Caco-2 (cell line): ENCODE measurements around the gene C19orf44. TPM values are rescaled to one million over a fixed set of nuclear protein-coding genes. Genes with fewer than 3 reads are reported as not detected.
A peak's percentile ranks its signal among the peaks of the same experiment; 100 is the strongest.

Experiments
- BruUV-seq: library from RNA; stranded (reverse); fragments of 400-500 nt; replicated peaks from 2 replicates; lab custom pipeline; 2021; lab: Mats Ljungman, UMichigan
- CTCF ChIA-PET: fragments of 300-600 bp; sonication (Branson Sonifier 250); formaldehyde crosslinking; loops from one replicate; lab custom pipeline; 2022; ENCODE audit warnings: antibody characterized with exemption; lab: Charles Lee
- POLR2A ChIA-PET: fragments of 300-600 bp; sonication (Branson Sonifier 250); formaldehyde crosslinking; loops from one replicate; lab custom pipeline; 2022; ENCODE audit warnings: antibody characterized with exemption; lab: Charles Lee
- DNase-seq, 2 experiments: peaks; one replicate each; pipeline versions ENCODE4 v3.0.0 to v3.0.0-alpha.2; 2020 to 2022
- H3K27me3 ChIP-seq: replicated peaks from 2 replicates; pipeline ENCODE4 v1.6.0; 2011; ENCODE audit warnings: low read length; ENCODE audit not compliant: control insufficient read depth, insufficient read depth
- H3K36me3 ChIP-seq: 2 replicates; pipeline ENCODE4 v1.5.1; 2011; ENCODE audit warnings: low read length; ENCODE audit not compliant: control insufficient read depth, insufficient read depth
- H3K4me1 ChIP-seq: fragments of 250-450 bp; sonication (Bioruptor Pico); 2 replicates; pipeline ENCODE4 v1.5.1; 2020; ENCODE audit warnings: mild to moderate bottlenecking
- H3K4me3 ChIP-seq: 2 replicates; pipeline ENCODE4 v1.5.1; 2011; ENCODE audit warnings: low read depth, mild to moderate bottlenecking, control low read depth, low read length
- H3K9me3 ChIP-seq: fragments of 250-450 bp; sonication (Bioruptor Pico); 2 replicates; pipeline ENCODE4 v1.5.1; 2020; ENCODE audit warnings: mild to moderate bottlenecking, moderate library complexity
- H3K27ac Mint-ChIP-seq: one replicate; pipeline ENCODE4 v1.8.0; 2022; ENCODE audit warnings: mixed read lengths; ENCODE audit not compliant: unreplicated experiment
- H3K27me3 Mint-ChIP-seq: one replicate; pipeline ENCODE4 v1.8.0; 2022; ENCODE audit warnings: mixed read lengths; ENCODE audit not compliant: insufficient read depth, unreplicated experiment
- H3K36me3 Mint-ChIP-seq: one replicate; pipeline ENCODE4 v1.8.0; 2022; ENCODE audit warnings: mild to moderate bottlenecking, mixed read lengths; ENCODE audit not compliant: insufficient read depth, unreplicated experiment
- H3K4me1 Mint-ChIP-seq: one replicate; pipeline ENCODE4 v1.8.0; 2022; ENCODE audit warnings: low read depth, mixed read lengths; ENCODE audit not compliant: unreplicated experiment
- H3K4me3 Mint-ChIP-seq: one replicate; pipeline ENCODE4 v1.8.0; 2022; ENCODE audit warnings: mild to moderate bottlenecking, moderate library complexity, mixed read lengths; ENCODE audit not compliant: unreplicated experiment
- H3K9me3 Mint-ChIP-seq: one replicate; pipeline ENCODE4 v1.8.0; 2022; ENCODE audit warnings: mixed read lengths; ENCODE audit not compliant: unreplicated experiment
- CTCF ChIP-seq, 2 experiments: fragments of 200-600 bp in 1 of 2; IDR thresholded peaks; 1 replicate in 1 of 2; 2 replicates in 1 of 2; pipeline versions ENCODE4 v1.5.1 to v1.8.0; 2011 to 2022; ENCODE audit warnings: antibody characterized with exemption in 1 of 2, control low read depth in 1 of 2, inconsistent platforms in 1 of 2, low read depth in 1 of 2, low read length in 1 of 2, mild to moderate bottlenecking in 1 of 2, moderate library complexity in 1 of 2; ENCODE audit not compliant: insufficient read depth in 1 of 2, severe bottlenecking in 1 of 2, unreplicated experiment in 1 of 2
- intact Hi-C: fragments of 100-400 bp; cut with micrococcal nuclease; formaldehyde crosslinking; loops from one replicate; pipeline ENCODE4 v1.10.0; 2022; ENCODE audit not compliant: unreplicated experiment
- total RNA-seq: library from RNA; stranded (reverse); gene quantifications from 2 replicates; pipeline ENCODE4 v1.2.3, GENCODE V29; 2022

C19orf44 gene
- total RNA-seq, 1 experiment from 2014 or later, result 3.4 TPM

- CTCF ChIA-PET, result no interaction called here
- Mint-ChIP-seq H3K4me3 (no peak overlapping the region), H3K4me1 (peaks cover 28% of the 10 kb centered on the region), H3K27ac (peak overlapping the region; percentile 42), H3K36me3 (peaks cover 11% of the 10 kb centered on the region), H3K9me3 (no peaks in the 10 kb centered on the region), H3K27me3 (no peaks in the 10 kb centered on the region)
- H3K36me3 ChIP-seq, result no peaks in the 10 kb centered on the region
- TF ChIP-seq CTCF (IDR thresholded peaks at IDR 0.05; ENCODE audit: insufficient read depth in 1 of 2, low read depth in 1 of 2, low read length in 1 of 2, severe bottlenecking in 1 of 2, unreplicated experiment in 1 of 2), result no peak
- peaks cover 20% of the 10 kb centered on the region for H3K4me1 ChIP-seq
- no TSS peak for BruUV-seq
- H3K27me3 ChIP-seq, result no peaks in the 10 kb centered on the region
- intact Hi-C loops, result no loop called here
- no peak overlapping the region for H3K4me3 ChIP-seq
- no peaks in the 10 kb centered on the region for H3K9me3 ChIP-seq
- DNase-seq, result no peak
- POLR2A ChIA-PET, result no interaction called here
Observed at GRCh38 chr19:16459680-16460079, 36.5 kb upstream of the C19orf44 start.

GRCh38 chr19:16460454-16460853 is 35.7 kb upstream of the C19orf44 start:
- Histone ChIP-seq H3K4me1 (peaks cover 27% of the 10 kb centered on the region), H3K4me3 (no peak overlapping the region), H3K27me3 (no peaks in the 10 kb centered on the region), H3K9me3 (no peaks in the 10 kb centered on the region), H3K36me3 (no peaks in the 10 kb centered on the region)
- Mint-ChIP-seq H3K4me1 (peaks cover 29% of the 10 kb centered on the region), H3K27ac (no peak overlapping the region), H3K9me3 (no peaks in the 10 kb centered on the region), H3K27me3 (no peaks in the 10 kb centered on the region), H3K36me3 (peaks cover 14% of the 10 kb centered on the region), H3K4me3 (no peak overlapping the region)
- ChIA-PET CTCF (no interaction called here), POLR2A (interaction anchor here (0.6 kb wide), 1 partner anchor 17 kb away, joined by 7 read pairs; no protein-coding TSS in a partner anchor)
- intact Hi-C loops, result no loop called here
- DNase-seq, result no peak
- BruUV-seq, result no TSS peak
- TF ChIP-seq CTCF (IDR thresholded peaks at IDR 0.05; ENCODE audit: insufficient read depth in 1 of 2, low read depth in 1 of 2, low read length in 1 of 2, severe bottlenecking in 1 of 2, unreplicated experiment in 1 of 2), result no peak

- no peaks in the 10 kb centered on the region for H3K27me3 Mint-ChIP-seq
- H3K27ac Mint-ChIP-seq, result no peak overlapping the region
- no peak for TF ChIP-seq CTCF (IDR thresholded peaks at IDR 0.05; ENCODE audit: insufficient read depth in 1 of 2, low read depth in 1 of 2, low read length in 1 of 2, severe bottlenecking in 1 of 2, unreplicated experiment in 1 of 2)
- Histone ChIP-seq H3K9me3 (no peaks in the 10 kb centered on the region), H3K4me3 (no peak overlapping the region), H3K4me1 (peaks cover 27% of the 10 kb centered on the region), H3K27me3 (no peaks in the 10 kb centered on the region), H3K36me3 (no peaks in the 10 kb centered on the region)
- POLR2A ChIA-PET, result no interaction called here
- H3K4me3 Mint-ChIP-seq, result no peak overlapping the region
- intact Hi-C loops, result no loop called here
- H3K9me3 Mint-ChIP-seq, result no peaks in the 10 kb centered on the region
- no peak for DNase-seq
- BruUV-seq, result no TSS peak
- peaks cover 21% of the 10 kb centered on the region for H3K36me3 Mint-ChIP-seq
- CTCF ChIA-PET, result no interaction called here
- H3K4me1 Mint-ChIP-seq, result peaks cover 29% of the 10 kb centered on the region
Observed at GRCh38 chr19:16461630-16462051, 34.6 kb upstream of the C19orf44 start.
